GM19455 (cell line): ENCODE results near the gene NT5M.
"Not testable (repeated sequence)": the region's sequence is repeated elsewhere in the genome, so short reads cannot be mapped to it uniquely, and the experiment has no call there.

ENCODE experiments used
- ATAC-seq: cut with Tn5 transposase; IDR thresholded peaks from one replicate; pipeline ENCODE4 v1.9.1; 2021; ENCODE audit not compliant: unreplicated experiment

Gene NT5M

DNA sequence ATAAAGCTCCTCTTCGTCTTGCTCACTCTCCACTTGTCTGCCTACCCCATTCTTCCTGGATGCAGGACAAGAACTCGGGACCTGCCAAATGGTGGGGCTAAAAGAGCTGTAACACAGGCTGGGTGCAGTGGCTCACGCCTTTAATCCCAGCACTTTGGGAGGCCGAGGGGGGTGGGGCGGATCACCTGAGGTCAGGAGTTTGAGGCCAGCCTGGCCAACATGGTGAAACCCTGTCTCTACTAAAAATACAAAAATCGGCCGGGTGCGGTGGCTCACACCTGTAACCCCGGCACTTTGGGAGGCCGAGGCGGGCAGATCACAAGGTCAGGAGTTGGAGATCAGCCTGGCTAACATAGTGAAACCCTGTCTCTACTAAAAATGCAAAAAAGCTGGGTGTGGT, 1.5 kb upstream of the NT5M start:
- not testable (repeated sequence) for ATAC-seq

DNA sequence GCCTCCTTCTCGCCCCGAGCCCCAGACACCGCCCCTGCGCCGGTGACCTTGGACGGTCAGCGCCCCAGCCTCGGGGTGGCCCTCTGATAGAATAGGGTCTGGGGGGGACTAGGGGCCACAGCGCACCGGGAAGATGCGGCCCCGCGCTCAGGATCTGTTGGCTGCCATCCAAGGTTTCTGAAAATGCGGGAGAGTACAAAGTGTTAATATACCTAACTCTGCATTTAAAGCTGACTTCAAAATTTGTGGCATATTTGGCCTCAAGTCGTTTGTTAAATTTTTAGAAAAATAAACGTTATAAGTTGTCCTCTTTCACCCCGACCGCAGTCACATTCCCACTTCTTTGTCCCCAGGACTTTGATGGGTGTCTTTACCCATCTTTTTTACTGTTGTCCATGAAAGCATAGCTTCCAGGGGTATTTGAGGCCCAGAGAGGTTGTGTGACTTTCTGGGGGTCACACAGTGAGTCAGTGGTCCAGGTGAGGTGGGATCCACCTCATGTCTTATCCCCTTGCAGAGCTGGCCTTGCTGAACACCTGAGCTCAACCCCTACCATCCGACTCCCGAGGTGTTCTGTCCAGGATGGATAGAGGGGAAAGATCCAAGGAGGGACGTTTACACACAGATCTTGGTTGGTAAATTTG, 796 bp downstream of the NT5M start:
- no peak for ATAC-seq

DNA sequence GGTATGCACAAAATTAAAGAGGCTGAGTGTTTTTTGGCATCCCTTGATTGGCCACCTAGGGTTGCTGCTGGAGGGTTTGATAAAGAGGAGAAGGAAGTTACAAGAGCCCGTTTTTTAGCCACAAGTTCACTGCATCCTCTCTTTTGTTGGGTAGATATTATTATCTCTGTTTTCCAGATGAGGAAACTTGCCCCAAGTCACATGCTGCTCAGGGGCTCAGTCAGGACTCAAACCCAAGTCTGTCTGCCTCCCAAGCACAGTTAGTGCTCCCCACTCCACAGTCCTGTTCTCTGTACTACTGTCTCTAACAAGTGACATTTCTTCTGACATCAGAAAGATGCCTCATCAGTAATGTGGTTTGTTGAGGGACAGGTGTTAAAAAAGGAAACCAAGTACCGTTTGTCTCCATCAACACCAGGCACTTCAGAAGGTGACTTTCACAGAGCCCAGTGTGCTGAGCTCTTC, 1.4 kb downstream of the NT5M start:
- ATAC-seq: no peak

DNA sequence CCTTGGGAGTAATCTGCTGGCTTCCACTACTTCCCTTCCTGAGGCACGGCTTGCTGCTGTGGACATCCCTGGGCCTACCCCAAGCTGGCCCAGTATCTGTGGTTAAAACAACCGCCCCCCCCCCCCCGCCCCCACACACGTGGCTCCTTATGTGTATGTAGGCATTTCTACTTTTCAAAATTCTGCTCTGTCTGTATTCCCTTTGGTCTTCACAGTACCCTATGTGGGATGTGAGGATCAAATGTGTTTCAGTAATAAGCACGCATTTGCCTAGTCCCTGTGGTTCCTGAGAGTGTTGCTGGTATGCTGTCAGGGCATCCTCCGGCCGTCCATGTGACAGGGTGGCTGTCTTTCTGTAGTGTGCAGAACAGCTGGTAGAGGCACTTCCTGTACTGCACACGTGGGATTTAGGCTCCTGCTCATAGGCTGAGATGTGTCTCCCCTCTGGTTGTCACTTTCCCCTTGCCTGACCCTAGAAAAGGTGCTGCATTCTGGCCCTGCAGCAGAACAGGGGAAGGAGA, 2.2 kb downstream of the NT5M start:
- peak; percentile 69 for ATAC-seq

DNA sequence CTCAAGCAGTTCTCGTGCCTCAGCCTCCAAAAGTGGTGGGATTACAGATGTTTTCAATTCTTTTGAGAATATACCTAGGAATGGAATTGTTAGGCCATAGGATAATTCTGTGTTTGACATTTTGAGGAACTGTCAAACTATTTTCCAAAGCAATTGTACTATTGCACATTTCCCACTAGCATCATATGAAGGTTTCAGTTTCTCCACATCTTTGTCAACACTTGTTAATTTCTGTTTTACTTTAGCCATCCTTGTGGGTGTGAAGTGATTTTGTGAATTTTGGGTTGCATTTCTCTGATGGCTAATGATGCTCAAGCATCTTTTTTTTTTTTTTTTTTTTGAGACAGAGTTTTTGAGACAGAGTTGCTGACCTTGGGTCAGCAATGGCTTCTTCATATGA, 6.2 kb downstream of the NT5M start:
- no peak for ATAC-seq

DNA sequence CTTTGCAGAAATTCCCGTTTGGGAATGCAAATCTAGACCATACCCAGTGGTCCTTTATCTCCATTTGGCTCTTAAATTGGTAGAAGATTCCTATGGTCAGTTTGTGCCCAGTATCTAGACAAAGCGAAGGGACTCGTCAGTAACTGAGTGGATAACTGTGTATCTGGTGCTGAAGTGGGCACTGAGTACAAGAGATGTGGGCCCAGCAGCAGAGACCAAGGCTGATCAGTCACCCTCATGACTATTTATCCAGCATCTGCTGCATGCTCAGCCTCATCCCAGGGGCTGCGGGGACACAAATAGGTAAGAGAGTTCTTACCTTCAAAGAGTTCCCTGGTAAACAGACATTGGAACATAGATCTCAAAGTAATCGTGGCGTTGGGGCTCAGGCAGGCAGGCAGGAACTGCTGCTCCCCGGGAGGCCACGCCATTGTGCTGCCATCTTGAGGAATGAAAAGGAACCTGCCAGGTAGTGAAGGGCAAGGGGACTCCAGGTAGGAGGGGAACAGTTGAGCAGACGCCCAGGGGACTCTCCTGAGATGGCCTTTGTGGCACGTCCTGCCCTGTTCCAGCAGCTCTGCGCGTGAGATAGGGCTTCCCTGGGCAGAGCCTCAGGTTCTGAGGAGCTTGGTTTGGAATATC, 10.3 kb downstream of the NT5M start:
- ATAC-seq: no peak

DNA sequence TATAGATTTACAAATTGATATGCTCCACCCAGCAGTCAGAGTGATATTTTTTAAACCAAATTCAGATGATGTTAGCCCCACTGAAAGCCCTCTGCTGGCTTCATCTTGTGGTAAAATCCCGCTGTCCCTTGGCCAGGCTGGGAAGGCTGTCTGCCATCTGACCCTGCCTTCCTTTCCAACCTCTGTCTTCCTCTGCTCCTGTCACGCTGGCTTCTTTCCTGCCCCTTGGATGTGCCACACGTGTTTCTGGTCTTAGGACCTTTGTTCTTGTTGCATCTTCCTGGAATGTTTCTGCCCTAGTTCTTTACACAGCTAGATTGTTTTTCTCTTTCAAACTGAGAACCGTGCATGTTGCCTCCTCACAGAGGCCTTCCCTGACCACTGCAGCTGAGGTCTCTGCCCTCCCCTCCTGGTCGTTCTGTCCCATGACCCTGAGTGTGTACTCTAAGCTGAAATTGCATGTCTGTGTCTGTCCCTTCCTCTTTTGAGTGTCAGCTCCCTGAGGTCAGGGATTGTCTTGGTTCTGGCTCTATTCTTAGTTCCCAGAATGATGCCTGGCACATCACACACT, 11.4 kb downstream of the NT5M start:
- ATAC-seq: no peak

DNA sequence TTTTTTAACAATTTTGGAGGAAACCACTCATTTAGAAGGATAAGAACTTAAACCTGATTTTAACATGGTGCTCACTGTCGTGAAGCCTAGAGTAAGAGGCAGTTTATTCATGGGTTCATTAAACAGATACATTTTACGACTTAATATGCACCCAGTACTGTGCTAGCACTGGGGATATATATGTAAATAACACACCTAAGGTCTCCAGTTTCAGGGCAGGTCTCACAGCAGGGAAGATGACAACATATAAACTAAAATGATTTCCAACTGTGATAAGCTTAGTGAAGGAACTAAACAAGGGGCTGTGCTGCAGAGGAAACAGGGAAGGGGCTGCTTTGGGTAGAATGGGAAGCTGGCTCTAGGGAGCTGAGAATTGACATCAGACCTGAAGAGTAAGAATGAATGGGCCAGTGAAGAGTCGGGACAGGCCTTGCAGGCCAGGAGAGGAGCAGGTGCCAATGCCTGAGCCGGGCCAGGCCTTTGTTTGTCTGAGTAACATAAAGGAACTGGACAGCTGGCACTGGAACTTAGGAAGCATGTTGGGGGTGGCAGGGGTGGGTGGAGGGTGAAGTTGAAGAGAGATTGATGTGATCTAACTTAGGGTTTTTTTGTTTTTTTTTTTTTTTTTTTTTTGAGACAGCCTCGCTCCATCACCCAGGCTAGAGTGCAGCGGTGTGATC, 12.1 kb downstream of the NT5M start:
- ATAC-seq: no peak

DNA sequence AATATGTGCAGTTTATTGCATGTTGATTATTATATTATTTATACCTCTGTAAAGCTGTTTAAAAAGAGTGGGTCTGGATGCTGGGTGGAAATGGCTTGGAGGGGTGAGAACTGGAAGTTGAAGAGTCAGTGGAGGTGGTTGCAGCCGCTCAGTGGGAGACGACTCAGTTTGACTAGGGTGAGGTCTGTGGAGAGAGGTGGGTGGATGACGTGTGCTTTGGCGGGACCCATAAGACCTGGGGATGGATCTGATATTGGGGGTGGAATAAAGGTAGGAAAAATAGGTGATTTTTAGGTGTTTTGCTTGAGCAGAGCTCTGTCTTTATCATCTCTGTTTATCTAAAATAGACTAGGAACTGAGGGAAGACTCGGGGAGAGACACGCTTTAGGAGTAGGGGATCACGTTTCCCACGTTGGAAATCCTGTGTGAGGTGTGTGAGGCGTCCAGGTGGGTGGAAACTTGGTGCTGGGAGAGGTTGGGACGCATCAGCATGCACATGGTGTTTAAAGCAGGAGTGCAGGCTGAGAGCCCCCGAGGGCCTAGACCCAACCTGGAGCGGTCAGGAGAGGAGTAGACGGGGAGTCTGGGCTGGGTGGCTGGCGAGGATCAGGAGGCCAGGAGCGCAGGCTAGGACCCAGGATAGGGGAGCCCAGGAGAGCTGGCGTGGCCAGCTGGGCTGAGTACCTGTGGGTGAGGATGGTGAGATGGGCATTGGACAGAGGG, 17.2 kb downstream of the NT5M start:
- ATAC-seq: no peak

DNA sequence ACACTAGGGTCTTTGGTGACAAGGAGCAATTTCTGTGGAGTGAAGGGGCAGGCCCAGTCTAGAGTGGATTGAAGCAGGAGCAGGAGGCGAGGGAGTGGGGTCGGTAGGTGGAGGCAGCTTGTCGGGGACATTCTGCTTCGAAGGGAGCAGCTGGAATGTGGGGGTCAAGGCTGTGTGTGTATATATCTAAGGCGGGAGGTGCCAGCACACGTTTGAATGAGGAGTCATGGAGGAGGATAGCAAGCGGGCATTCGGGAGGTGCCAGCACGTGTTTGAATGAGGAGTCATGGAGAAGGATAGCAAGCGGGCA, 17.7 kb downstream of the NT5M start:
- no peak for ATAC-seq

DNA sequence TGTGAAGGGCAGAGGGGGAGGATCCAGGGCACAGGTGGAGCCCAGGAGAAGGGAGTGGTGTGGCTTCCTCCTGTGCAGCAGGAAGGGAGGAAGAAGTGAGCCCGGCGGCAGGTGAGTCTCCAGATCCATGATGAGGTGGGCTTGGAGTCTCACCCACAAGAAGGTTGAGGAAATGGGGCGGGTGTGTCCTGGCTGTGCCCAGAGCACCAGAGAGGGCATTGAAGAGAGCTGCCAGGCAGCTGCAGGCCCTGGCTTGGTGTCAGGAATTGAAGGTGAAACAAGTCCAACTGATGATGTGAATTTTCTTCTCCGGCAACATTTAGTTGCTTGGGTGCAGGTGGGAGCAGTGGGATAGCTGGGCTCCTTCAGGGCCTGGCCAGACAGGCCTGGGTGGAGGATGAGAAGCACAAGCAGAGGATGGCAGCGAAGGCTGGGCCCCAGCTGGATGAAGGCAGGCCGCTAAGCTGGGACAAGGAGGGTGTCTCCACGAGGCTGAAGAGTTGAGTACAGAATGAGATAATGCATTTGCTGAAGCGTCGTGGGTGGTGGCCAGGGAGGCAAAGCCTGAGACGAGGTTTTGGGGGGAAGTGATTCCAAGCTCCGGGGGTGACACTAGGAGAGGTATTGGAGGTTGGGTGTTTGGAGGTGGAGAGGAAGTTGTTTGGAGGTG, 18.3 kb downstream of the NT5M start:
- ATAC-seq: no peak

DNA sequence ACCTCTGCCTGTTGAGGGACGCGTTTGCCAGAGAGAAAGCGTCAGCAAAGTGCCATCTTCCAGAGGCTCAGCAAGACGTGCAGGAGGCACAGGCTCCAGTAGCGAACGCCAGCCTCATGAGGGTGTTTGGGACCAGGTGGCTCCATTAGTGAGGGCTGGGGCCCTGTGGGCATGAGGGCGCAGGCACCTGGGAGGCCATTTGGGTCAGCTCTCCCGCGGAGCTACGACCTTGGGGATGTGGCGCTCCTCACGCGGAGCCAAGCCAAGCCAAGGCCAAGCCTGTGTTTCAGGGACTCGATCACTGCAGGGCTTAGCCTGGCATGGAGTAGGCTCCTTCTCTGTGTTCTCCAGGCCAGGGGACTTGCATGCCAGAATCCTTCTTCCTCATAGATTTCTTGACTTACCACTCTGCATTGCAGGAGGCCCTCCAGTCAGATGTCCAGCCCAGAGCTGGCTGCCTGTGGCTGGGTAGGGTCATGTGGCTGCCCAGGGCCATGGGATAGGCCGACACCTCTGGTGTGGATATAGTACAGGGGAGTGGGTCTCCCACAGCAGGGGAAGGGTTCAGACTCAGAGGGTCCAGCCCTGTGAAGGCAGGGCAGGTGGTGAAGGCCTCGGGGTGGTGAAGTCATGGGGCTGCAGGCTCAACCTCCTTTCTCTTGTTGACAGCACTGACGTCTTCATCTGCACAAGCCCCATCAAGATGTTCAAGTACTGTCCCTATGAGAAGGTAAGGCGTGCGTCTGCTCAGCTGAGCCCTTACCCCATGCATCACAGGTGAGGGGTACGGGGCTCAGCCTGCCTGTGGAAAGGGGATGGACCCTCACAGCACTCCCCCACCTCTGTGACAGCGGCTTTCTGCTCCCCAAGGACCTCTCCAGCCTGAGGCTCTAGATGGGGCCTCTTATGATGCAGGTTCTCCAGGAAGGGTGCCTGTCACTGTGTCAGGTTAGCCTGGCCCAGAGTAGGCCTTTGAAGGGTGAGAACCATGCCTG, 19.6 kb downstream of the NT5M start:
- no peak for ATAC-seq

DNA sequence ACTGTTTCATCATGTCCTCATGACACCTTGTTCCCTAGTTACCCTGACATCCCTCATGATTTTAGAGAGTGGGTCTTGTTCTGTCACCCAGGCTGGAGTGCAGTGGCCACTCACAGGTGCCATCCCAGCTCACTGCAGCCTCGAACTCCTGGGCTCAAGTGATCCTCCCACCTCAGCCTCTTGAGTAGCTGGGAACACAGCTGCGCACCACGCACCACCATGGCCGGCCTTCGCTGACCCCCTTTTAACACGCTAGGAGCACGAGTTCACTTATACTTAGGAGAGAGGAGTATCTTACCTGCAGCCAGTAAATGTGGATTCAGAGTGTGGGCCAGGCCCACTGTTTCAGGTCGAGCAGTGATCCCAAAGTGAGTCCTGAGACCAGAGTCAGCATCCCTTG, 21.4 kb downstream of the NT5M start:
- ATAC-seq: no peak

DNA sequence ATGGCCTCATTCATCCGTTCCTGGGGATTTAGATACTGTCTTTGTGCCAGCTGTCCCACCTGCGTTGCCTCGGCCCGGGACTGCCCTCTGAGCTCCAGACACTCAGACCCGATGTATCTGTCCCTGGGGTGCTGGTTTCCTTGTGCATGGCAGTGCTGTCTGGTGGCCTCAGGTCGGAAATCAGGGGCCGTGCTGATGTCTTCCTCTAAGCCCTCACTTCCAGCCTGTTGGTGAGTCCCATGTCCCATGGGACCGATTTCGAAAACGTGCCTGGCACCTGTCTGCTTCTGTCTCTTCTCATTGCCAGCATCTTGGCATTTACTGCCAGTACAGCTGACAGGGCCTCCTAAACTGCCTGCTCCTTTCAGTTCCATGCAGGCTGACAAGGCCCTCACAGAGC, 22.1 kb downstream of the NT5M start:
- ATAC-seq: no peak

DNA sequence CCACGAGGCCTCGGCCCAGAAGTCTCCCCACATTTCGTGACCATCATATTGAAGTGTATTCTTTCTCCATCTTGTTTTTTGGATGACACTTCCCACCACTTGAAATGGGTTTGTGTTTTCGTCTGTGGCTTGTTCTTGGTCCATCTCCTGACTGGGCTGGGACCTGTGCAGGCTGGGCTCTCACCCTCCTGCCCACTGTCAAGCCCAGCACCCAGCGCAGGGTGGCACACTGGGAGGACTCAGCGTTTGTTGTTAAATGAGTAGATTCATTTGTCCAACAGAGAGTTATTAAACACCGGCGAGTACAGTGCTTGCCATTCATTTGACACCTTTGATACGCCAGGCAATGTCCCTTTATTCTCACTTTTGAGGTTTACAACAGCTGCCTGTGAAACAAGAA, 22.6 kb downstream of the NT5M start:
- no peak for ATAC-seq

DNA sequence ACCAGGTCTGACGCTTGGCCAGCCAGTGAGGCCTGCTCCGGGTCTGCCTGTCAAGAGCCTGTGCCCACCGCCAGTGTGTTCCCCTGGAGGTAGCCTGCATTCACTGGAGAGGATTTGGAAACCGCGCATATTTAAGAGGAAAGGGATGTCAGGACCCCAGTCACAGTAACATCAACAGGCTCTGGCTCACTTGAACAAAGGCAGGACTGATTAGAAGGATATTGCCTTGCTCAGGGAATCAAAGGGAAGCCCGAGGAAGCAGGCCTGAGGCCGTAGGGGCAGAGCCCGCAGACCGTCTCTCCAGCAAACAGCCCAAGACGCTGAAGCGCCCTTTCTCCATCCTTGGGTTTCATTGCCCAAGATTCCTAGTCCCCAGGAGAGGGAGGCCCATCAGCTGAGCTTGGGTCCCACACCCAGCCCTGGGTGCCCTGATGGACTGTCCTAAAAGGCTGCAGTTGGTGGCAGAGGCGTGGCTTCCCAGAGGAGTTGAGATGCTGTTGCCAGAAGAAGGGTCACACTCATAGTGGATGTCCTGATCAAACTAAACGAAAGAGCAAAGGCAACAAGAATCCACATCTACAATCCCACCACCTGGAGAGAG, 23.2 kb downstream of the NT5M start:
- no peak for ATAC-seq

DNA sequence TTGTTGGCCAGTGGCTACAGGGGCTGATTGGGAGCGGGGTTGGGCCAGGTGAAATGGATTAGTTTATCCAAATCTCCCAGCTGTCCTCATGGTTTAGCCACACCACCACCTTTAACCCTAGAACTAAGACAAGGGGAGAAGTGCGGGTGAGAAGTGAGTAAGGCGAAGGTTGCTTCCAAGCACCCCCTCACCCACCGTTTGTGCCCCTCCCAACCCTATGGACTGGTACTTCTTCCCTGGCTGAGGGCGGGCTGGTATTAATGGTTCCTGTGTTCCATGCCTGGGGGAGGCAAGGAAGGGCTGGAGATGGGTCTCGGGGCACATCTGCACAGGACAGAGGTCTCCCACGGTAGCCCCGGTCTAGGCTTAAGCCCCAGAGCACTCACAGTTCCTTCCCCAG, 25.1 kb downstream of the NT5M start:
- no peak for ATAC-seq

DNA sequence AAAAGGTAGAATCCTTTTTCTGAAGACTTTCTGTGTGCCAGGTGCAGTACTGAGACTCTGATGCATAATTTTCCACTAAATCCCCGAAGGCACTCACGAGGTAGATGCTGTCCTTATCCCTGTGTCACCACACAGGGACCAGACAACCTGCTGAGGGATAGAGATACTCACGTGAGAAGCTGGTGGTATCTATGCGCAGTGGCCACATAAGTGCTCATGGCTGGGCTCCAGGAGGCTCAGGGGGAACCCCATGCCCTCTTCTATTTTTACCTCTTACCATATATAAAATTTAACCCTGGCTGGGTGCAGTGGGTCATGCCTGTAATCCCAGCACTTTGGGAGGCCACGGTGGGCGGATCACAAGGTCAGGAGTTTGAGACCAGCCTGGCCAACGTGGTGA, 38.3 kb downstream of the NT5M start:
- no peak for ATAC-seq

DNA sequence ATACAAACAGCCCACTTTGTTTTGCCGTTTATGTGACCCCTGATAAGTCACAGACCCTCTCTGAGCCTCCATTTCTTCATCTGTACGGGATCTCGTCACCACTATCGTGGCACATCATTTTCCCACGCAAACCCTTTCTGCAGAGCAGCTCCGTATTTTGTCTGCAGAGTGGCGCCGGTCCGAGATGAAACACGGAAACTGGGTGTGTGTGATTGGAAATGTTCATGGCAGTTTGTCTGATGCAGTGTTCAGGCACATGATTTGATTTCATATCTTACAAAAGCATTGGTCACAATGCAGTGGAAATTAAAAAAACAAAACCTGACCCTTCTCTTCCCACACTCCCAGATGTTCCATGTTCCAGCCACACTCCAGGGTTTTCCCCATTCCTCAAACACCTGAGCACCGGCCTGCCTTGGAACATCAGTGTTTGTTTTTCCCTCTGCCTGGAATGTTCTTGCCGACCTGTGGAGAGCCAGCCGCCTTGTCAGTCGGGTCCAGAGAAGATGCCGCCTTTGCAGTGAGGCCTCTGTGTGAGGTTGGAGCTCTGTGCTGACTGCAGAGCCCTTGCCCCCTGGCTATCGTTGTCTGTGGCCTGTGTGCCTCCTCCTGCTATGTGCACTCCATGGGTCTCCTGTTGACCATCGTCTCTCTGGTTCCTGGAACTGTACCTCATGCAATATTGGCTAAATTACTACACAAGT, 39.2 kb downstream of the NT5M start:
- ATAC-seq: no peak
